GM19193 (cell line): Measurements from ENCODE around the gene DUSP10.
A peak's percentile ranks its signal among the peaks of the same experiment; 100 is the strongest.

ENCODE experiments used
- POLR2A ChIP-seq: IDR thresholded peaks from 4 replicates; pipeline ENCODE4 v1.6.1; 2011; ENCODE audit not compliant: insufficient read depth, insufficient read length; ENCODE audit errors: extremely low read depth

Gene DUSP10

DNA sequence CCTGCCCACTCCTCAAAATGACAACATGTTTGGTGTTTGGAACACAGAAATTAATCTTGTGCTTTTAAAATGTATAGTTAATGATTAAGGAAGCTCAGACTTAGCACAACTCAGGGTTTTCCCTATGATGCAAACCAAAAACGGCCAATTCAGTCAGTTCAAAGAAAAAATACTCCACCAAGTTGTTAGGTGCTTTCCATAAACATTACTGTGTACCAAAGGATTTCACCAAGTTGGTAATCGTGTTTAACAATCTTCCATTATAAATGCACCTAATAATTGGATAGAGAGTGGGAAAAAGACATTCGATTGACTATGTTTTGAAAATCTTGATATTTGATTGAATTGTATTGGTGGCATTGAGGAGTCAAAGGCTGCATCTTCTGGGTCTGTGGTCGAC lies 33.3 kb upstream of the DUSP10 start:
- TF ChIP-seq POLR2A = no peak

DNA sequence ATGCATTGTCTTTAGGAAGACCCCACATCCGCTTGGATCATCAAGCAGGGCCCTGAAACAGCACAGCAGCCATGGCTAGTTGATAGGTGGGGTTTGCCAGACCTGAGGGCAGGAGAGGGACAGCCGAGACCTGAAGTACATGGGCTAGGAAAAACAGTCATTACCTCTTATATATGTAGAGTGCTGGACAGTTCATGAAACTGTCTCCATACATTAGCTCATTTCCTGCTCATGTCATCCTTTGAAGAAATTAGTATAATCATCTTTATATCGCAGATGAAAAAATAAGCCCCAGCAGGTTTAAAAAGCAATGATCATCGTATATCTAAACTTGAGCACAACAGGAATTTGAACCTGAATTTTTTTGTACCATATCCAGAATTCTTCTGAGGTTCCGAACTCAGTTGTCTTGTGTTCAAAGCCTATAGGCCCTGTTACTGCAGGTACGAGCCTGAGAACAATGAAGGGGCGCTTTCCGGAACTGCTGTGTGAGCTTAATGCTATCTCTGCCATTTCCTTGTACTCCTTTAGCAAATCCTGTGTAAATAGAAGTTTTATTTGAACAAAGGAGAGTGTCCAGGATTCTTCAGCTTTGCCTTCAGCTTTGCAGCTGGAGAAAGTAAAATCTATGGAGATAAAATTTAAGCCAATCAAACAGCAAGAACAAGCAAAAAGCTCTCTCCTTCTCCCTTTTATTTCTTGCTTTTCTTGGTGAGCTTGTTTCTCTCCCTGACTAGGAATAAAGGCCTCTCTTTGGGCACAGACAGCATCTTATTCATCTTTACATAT lies 32.4 kb upstream of the DUSP10 start:
- no peak for TF ChIP-seq POLR2A

DNA sequence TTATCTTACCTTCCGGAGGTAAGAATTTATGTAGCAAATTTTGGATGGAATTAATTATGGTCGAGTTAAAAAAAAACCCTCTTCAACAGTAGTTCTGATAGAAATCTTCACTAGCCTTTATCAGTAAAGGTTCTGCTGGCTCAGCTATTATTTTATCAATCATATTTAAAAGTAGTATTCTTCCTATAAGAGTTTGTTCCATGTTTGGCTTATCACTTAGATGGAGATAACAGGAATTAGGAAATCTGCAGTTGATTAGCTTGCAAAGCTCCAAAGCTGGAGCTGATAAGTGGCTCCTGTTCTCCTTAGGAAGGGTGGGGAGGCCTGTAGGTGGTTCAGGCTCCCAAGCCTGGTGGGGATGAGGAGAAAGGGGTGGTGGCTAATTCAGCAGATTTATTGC lies 31.5 kb upstream of the DUSP10 start:
- TF ChIP-seq POLR2A = no peak

DNA sequence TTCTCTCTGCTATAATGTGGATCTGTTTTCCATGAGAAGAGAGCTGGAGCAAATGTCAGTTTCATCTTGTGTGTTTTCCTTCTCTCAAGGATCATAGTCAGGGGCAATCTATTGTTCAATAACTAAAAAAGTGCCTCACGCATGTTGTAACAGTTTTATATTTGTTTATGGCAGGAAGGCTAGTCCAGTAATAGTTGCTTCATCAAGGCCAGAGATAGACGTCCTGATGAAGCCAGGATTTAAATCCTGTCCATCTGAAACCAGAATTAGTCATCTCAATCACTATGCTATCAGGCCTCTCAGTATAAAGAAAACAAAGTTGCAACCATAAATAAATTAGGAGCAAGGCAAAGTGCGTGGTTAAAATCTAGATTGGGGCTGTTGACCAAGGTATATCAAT lies 30.2 kb upstream of the DUSP10 start:
- no peak for TF ChIP-seq POLR2A

DNA sequence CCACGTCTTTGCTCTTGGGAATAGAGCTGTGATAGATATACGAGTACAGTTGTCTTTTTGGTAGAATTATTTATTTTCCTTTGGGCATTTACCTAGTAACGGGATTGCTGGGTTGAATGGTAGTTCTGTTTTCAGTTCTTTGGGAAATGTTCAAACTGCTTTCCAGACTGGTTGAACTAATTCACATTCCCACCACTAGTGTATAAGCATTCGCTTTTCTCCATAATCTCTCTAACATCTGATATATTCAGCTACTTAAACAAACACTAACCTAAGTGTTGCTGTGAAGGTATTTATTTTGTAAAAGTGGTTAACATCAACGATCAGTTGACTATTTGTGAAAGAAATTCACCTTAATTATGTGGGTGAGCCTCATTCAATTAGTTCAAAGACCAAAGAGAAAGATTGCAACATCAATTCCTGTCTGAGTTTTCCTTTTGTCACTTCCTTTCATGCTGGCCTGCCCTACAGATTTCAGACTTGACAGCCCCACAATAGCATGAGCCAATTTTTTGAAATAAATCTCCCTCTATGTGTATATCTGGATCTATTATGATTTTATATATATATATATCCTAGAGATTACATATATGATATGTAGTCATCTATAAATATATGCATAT lies 26.7 kb upstream of the DUSP10 start:
- TF ChIP-seq POLR2A = no peak

DNA sequence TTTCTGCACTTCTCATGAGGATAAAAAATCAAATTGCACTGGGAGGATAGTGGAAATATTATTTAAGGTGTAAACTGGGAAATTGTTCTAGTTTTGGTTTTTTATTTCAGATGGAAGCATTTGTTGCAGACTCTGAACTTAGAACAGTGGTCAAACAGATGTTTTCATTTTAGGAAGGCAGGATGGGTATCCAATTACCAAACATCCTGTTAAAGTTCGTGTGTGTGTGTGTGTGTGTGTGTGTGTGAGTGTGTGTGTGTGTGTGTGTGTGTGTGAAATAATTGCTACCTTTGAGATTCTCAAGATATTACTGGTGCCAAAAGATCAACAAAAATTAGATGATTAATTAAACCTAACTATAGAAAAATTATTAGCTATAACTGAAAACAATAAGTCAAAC lies 24.3 kb upstream of the DUSP10 start:
- TF ChIP-seq POLR2A = no peak

DNA sequence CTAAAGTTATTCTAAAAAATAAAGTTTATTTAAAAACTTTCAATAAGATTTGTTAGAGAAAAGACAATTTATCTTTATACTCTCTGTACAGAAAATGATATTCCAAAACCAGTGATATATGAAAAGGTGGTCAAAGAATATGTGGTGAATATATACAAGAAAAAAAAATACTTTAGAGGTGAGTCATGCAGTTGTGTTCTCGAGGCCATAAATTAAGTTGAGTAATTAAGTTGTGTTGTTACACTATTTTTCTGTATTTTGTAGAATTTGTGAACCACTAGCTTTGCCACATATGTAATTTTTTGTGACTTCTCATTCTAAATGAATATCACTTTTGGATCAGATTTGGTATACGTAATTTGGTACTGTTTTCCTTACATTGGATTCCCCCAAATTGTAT lies 23.6 kb upstream of the DUSP10 start:
- TF ChIP-seq POLR2A = no peak

DNA sequence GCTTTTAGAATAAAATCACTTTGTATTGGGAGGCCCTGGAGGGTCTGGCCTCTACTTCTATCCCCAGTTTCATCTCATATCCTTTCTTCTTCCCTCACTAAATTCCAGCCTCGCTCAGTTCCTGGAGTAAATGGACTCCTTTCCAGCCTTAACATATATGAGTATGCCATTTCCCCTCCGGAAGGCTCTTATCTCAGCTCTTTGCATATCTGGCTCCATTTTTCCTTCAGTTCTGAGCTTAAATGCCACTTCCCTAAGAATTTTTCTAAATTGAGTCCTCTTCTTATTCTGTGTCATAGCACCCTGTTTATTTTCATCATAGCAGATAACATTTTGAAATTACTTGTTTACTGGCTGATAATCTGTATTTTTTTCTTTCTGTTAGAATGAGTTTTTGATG lies 20.2 kb upstream of the DUSP10 start:
- TF ChIP-seq POLR2A = no peak

DNA sequence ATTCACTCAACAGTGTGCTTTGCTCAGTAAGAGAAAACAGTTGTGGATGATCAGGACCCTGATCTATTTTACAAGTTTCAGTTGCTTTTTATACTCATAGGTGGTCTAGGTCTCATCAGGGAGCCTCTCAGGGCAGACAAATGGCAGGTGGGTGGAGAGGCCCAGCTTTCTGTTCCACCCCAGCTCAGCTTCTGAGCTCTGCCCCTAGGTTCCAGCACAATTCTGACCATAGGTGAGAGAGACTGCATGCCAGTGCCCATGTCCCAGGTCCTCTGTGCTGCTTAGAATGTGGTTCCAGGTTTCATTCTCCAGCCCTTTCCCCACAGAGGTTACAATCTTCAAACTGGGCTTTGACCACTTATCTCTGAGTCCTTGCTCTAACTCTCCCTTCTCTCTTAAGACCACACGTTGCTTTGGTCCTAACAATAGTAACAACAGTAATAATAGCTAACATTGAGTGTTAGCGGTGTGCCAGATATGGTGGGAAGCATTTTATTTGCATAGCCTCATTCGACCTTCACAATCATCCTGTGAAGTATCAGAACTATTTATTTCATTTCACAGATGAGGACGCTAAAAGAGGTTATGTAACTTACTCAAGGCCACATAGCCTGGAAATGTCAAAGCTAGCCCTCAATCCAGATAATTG lies 19.6 kb upstream of the DUSP10 start:
- TF ChIP-seq POLR2A = peak; percentile 48

DNA sequence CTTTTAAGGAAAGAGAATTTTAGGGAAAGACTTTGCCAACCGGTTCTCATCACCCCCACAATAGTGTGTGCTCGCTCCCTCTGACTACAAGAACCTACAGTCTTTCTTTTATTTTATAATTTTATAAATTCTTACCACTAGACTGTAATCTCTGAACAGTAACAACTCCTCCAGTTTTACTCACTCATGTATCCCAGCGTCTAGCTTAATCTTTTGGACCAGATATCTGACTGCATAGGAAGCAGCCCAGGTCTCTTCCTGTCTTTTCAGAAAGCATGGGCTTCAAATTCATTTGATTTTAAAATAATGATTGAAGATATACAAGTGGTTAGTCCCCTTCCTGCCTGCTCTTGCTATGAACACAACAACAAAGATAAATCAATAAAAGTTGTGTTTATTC lies 19.0 kb upstream of the DUSP10 start:
- no peak for TF ChIP-seq POLR2A

DNA sequence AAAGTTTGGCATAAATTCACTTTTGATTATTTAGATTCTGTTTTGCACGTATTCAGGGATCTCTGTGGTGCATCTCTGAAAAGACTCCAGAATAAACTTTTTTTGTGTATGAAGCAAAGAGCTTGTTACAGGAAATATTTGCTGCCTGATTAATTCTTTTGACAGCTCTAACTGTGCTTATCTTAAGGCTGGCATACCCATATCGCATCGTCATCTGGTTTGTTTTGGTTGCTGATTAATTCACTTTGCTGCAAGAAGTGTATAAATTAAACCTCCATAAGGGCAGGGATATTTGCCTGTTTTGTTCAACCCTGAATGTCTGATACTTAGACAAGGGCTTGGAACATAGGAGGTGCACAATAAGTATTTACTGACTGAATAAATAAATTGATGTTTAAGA lies 17.5 kb upstream of the DUSP10 start:
- TF ChIP-seq POLR2A = no peak

DNA sequence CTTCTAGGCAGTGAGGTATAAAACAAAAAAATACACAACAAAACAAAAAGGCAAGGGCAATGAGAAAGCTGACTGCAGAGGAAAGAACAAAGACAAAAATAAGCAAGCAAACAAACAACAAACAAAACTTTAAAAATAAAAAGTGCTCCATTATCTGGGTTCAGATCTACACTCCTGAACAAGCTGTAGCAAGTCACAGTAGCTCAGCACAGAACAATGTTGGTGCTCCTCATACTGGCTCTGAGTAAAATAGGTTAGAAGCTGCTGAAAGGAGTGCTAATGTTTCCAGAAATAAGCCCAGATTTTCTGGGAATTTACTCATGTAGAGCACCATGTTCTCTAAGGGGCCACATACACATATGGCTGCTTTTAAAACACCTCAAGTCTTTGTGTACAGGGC lies 16.6 kb upstream of the DUSP10 start:
- TF ChIP-seq POLR2A = no peak

DNA sequence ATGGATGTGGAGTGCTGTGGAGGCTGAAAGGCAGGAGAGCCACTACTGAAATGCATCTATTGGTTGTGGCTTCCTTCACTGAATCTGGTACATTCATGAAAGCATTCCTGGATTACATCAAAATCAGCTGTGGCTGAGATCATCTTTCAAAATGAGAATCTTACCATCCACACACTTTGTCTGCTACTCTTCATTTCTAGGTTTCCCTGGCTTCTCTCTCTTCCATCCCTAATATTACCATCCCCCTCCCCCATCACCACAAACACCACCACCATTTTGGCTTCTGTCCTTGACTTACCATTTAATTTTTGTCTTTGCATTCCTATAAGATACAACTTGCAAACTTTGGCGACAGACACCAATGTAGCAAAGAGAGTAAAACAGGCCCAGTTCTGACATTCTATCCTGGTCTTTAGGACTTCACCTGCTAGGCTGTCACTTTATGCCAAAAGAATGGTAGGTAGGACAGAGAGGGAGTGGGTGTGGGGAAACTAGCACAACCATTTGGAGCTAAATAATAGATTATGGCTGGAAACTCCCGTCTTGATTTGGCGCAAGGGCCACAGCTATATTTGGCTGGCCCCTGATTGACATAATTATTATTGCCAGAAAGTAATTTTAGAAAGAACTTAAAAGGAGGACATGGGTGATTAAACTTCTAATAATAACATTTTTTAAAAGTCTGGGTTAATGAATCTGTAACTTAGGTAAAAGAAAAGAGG lies 15.1 kb upstream of the DUSP10 start:
- no peak for TF ChIP-seq POLR2A

DNA sequence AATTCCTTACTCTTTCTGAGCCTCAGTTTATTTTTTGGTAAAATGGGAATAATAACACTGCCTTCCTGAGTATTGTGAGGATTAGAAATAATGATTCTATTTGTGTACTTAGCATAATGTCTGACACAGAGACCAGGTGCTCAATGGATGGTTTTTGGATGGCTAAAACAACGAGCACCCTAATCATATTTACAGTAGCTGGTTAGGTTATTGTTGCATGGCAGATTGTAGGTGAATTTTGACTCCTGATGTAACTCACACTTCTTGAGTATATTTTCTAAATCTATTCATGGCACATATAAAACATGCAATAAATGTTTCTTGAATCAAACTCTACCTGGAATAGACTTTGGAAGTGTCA lies 11.9 kb upstream of the DUSP10 start:
- no peak for TF ChIP-seq POLR2A

DNA sequence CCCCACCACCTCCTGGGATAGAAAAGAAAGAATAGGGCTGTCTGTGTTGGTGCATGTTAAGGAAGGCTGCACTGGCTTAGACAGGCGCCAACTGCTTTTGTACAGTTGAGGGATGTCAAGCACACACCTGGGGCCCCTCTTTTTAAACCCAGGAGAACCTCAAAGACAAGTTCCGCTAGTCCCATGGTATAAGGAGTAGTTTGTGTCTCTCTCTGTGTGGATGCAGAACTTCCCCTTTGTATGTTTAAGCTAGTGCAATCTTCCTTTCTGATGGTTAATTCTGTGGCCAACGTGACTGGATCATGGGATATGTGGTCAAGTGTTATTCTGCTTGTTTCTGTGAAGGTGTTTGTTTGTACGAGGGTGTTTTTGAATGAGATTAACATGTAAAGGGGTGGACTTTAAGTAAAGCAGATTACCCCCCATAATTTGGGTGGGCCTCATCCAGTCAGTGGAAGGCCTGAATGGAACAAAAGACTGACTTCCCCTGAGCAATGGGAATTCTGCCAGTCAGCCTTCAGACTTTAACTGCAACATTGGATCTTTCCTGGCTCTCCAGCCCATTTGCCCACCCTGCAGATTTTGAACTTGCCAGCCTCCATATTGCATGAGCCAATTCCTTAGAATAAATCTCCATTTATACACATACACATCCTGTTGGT lies 9.5 kb upstream of the DUSP10 start:
- no peak for TF ChIP-seq POLR2A

DNA sequence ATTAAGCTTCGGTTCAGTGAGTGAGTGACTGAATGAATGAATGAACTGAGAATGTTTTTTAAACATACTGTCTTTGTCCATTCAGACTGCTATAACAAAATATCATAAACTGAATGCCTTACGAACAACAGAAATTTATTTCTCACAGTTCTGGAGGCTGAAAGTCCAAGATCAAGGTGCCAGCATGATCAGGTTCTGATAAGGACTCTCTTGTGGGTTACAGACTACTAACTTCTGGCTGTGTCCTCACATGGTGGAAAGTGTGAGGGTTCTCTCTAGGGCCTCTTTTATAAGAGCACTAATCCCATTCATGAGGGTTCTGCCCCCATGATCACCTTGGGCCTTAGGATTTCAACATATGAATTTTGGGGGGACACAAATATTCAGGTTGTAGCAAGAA lies 7.1 kb upstream of the DUSP10 start:
- no peak for TF ChIP-seq POLR2A

DNA sequence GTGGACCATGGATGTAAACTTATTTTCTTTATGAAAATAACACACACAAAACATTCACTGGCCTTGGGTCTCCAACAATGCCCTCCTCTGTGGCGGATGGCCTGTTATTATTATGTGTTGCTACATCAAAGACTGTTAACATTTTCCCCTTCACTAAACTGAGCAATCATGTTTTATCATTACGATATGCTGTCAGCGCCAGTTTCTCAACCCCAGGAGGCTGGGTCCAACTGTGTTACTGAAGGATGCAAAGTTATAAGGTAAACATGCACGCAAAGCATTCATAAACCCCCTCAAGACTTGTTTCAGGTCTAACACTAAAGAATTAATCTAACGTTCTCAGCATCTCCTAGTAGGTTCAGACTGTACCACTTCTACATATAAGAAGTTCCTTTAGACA lies 6.0 kb upstream of the DUSP10 start:
- no peak for TF ChIP-seq POLR2A
